Tibial nerve (tissue), 4 donors: ENCODE results near the gene TBL1X. TPM values are rescaled to one million over a fixed set of nuclear protein-coding genes. Genes with fewer than 3 reads are reported as not detected.
"Not testable (repeated sequence)": the region's sequence is repeated elsewhere in the genome, so short reads cannot be mapped to it uniquely, and the experiment has no call there.

Source experiments
- DNase-seq, 2 donors: peaks; one replicate each; pipeline ENCODE4 v3.0.0-alpha.2; 2019; ENCODE audit warnings: low spot score in 2 of 2
- H3K27ac ChIP-seq, 4 donors: fragments of 200-600 bp; sonication (generic) in 3 of 4; one replicate each; pipeline ENCODE4 v1.5.1; 2017 to 2019; ENCODE audit warnings: mild to moderate bottlenecking in 1 of 4
- H3K27me3 ChIP-seq, 2 donors: fragments of 200-600 bp; sonication (generic) in 1 of 2; one replicate each; pipeline versions ENCODE4 v1.5.1 to v1.6.0; 2017 to 2019
- H3K36me3 ChIP-seq, 3 donors: fragments of 200-600 bp; sonication (generic); one replicate each; pipeline ENCODE4 v1.5.1; 2018 to 2019
- H3K4me1 ChIP-seq, 4 donors: fragments of 200-600 bp; sonication (generic) in 3 of 4; one replicate each; pipeline ENCODE4 v1.5.1; 2017 to 2019
- H3K4me3 ChIP-seq, 4 donors: fragments of 200-600 bp; sonication (generic) in 3 of 4; one replicate each; pipeline ENCODE4 v1.5.1; 2017 to 2019; ENCODE audit warnings: mild to moderate bottlenecking in 1 of 4, moderate library complexity in 1 of 4
- H3K9me3 ChIP-seq, 4 donors: fragments of 200-600 bp; sonication (generic) in 3 of 4; one replicate each; pipeline ENCODE4 v1.5.1; 2017 to 2019
- EP300 ChIP-seq, 2 donors: sonication (generic); formaldehyde crosslinking; IDR thresholded peaks; one replicate each; pipeline ENCODE4 v1.6.1; 2017; ENCODE audit warnings: antibody characterized with exemption in 2 of 2, mild to moderate bottlenecking in 1 of 2
- POLR2A ChIP-seq, 2 donors: fragments of 450-650 bp; IDR thresholded peaks; one replicate each; pipeline ENCODE4 v1.6.1; 2017; ENCODE audit warnings: antibody characterized with exemption in 2 of 2, mild to moderate bottlenecking in 2 of 2, moderate library complexity in 2 of 2
- WGBS, 2 donors: methylation state at CpG; one replicate each; pipeline ENCODE4 v1.1.5; 2018; 5-methylcytosine and 5-hydroxymethylcytosine counted together
- total RNA-seq, 4 donors: library from RNA; depleted of rRNA; stranded (reverse); fragments of >200 nt; gene quantifications; one replicate each; pipeline ENCODE4 v1.1.0, GENCODE V29; 2016
- TF ChIP-seq, protein P1 (sequence below), 5 experiments: fragments of 200-600 bp in 3 of 5; fragments of 450-650 bp in 2 of 5; sonication (generic) in 3 of 5; IDR thresholded peaks; one replicate each; pipeline ENCODE4 v1.5.1; 2016 to 2019; ENCODE audit warnings: antibody characterized with exemption in 5 of 5, mild to moderate bottlenecking in 3 of 5, moderate library complexity in 2 of 5

The TBL1X gene
- total RNA-seq, 4 donors from 2014 or later = 12.2 to 25.2 (median 19.5) TPM

DNA sequence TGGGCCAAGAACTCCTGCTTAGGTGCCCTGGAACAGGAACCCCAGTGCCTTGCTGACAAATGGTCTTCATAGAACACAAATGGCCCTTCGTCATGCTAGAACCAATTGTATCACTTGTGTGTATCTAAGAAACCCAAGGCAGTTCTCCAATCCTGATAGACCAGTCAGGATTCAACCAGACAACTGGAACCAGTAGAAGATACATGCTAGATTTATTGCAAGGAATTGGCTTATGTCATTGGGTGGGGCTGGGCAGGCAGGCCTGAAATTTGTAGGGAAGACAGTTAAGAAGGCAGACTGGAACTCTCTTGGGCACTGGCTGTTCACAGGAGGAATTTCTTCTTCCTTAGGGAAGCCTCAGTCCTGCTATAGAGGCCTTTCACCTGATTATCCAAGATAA lies 17.0 kb upstream of the TBL1X start:
- TF ChIP-seq EP300 (IDR thresholded peaks at IDR 0.05) = no peak
- TF ChIP-seq, protein P1, sequence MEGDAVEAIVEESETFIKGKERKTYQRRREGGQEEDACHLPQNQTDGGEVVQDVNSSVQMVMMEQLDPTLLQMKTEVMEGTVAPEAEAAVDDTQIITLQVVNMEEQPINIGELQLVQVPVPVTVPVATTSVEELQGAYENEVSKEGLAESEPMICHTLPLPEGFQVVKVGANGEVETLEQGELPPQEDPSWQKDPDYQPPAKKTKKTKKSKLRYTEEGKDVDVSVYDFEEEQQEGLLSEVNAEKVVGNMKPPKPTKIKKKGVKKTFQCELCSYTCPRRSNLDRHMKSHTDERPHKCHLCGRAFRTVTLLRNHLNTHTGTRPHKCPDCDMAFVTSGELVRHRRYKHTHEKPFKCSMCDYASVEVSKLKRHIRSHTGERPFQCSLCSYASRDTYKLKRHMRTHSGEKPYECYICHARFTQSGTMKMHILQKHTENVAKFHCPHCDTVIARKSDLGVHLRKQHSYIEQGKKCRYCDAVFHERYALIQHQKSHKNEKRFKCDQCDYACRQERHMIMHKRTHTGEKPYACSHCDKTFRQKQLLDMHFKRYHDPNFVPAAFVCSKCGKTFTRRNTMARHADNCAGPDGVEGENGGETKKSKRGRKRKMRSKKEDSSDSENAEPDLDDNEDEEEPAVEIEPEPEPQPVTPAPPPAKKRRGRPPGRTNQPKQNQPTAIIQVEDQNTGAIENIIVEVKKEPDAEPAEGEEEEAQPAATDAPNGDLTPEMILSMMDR (IDR thresholded peaks at IDR 0.05) = no peak
- no peak for TF ChIP-seq POLR2A (IDR thresholded peaks at IDR 0.05)
- DNase-seq = no peak
- H3K36me3 ChIP-seq = no peaks in the 10 kb centered on the region
- no peaks in the 10 kb centered on the region for H3K27me3 ChIP-seq
- H3K4me3 ChIP-seq = no peak overlapping the region
- H3K27ac ChIP-seq = no peak overlapping the region
- H3K4me1 ChIP-seq = no peaks in the 10 kb centered on the region
- no peaks in the 10 kb centered on the region for H3K9me3 ChIP-seq
- WGBS, 2 donors = 79 to 86% methylated on average over 1 of the region's 1 CpG

DNA sequence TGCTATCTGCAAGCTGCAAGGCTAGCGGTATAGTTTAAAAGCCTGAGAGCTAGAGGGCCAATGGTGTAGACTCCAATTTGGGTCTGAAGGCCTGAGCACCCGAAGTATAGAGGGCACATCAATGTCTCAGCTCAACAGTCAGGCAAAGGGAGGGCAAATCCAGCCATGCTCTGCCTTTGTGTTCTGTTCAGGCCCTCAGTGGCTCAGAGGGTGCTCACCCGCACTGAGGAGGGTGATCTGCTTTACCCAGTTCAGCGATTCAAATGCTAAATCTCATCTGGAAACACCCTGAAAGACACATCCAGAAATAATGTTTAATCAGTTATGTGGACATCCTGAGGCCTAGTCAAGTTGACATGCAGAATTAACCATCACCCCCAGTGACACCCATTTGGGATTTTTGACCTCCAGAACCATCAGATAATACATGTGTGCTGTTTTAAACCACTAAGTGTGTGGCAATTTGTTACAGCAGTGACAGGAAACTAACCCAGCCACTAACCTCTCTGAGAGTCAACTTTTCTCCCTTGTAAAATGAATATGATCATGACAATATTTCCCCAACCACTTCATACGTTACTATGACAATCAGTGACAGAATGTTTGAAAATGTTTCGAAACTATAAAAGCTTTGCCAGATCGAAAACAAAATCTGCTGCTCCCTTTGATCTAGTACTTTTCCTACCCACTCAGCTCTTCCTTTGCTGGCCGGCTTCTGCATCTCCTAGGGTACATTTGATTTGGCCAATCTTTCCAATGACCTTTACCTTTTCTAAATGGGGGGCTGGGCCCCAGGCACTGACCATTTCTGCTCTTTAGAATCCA lies 8.4 kb upstream of the TBL1X start:
- TF ChIP-seq EP300 (IDR thresholded peaks at IDR 0.05) = no peak
- TF ChIP-seq, protein P1 (IDR thresholded peaks at IDR 0.05) = no peak
- TF ChIP-seq POLR2A (IDR thresholded peaks at IDR 0.05) = no peak
- no peak for DNase-seq
- no peaks in the 10 kb centered on the region for H3K36me3 ChIP-seq
- no peaks in the 10 kb centered on the region for H3K27me3 ChIP-seq
- H3K4me1 ChIP-seq = no peaks in the 10 kb centered on the region
- H3K4me3 ChIP-seq = no peak overlapping the region
- no peak overlapping the region for H3K27ac ChIP-seq
- 77 to 83% methylated on average over 6 to 8 of the region's 8 CpGs for WGBS, 2 donors
- no peaks in the 10 kb centered on the region for H3K9me3 ChIP-seq

DNA sequence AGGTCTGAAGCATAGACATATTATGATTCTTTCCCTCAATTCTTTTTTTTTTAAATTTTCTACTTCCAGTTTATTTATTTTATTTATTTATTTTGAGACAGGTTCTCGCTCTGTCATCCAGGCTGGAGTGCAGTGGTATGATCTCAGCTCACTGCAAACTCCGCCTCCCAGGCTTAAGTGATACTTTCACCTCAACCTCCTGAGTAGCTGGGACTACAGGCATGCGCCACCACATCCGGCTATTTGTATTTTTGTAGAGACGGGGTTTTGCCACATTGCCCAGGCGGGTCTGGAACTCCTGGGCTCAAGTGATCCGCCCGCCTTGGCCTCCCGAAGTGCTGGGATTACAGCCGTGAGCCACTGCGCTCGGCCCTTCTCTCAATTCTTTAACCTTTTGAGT lies 6.8 kb upstream of the TBL1X start:
- H3K9me3 ChIP-seq, H3K27ac ChIP-seq, H3K4me3 ChIP-seq, H3K4me1 ChIP-seq, H3K36me3 ChIP-seq, H3K27me3 ChIP-seq, DNase-seq: not testable (repeated sequence)
- 90 to 95% methylated on average over 12 of the region's 12 CpGs for WGBS, 2 donors

DNA sequence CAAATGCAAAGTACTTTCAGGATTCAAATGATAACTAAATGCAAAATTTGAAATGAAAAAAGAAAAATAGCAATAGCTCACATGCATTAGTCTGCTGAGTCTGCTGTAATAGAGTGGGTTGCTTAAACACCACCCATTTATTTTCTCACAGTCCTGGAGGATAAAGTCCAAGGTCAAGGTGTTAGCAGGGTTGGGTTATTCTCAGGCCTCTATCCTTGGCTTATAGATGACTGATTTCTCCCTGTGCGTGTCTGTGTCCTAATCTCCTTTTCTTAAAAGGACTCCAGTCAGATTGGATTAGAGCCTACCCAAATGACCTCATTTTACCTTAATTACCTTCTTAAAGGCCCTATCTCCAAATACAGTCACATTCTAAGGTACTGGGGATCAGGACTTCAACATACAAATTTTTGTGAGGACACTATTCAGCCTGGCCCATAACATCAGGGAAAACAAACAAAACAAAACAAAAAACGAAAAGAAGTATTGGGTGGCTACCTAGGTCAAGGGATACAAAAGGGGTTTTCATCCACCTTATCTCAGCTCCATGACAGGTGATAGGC lies 6.3 kb upstream of the TBL1X start:
- H3K4me1 ChIP-seq = peaks cover 0 to 11% (median 2%) of the 10 kb centered on the region in 4 donors
- peaks cover 0 to 1% of the 10 kb centered on the region in 2 donors for H3K27me3 ChIP-seq
- TF ChIP-seq, protein P1 (IDR thresholded peaks at IDR 0.05) = no peak
- TF ChIP-seq POLR2A (IDR thresholded peaks at IDR 0.05) (no peak), EP300 (IDR thresholded peaks at IDR 0.05) (no peak)
- WGBS, 2 donors = 54 to 57% methylated on average over 2 of the region's 2 CpGs
- DNase-seq = no peak
- no peak overlapping the region for H3K4me3 ChIP-seq
- H3K9me3 ChIP-seq = no peaks in the 10 kb centered on the region
- H3K36me3 ChIP-seq = no peaks in the 10 kb centered on the region
- H3K27ac ChIP-seq = no peak overlapping the region

DNA sequence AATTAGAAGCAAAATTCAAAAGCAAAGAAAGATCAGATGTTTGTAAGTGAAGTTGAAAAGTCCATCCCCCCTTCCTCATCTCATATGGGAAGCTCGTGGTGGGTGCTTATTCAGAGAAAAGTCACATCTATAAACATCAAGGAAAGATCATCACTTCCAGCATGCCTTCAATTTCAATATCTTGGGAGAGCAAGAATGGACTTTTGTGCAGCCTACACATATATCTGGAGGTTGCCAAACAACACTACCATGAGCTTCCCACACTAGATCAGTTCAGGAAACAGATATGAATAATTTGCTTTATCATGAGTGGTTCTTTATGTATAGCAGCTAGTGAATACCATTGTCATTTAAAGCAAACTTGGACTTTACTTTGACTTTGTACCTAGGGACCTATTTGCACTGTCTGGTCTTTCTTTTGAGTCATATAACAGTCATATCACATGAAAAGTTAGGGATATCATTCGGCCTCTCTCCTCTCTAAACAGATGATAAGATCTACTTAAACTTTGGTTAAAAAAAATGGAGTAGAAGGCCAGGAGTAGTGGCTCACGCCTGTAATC lies 5.6 kb upstream of the TBL1X start:
- 67 to 75% methylated on average over 3 of the region's 3 CpGs for WGBS, 2 donors
- no peaks in the 10 kb centered on the region for H3K9me3 ChIP-seq
- H3K27ac ChIP-seq = no peak overlapping the region
- H3K4me3 ChIP-seq = no peak overlapping the region
- DNase-seq = no peak
- peaks cover 0 to 17% (median 2%) of the 10 kb centered on the region in 4 donors for H3K4me1 ChIP-seq
- peaks cover 0 to 8% of the 10 kb centered on the region in 2 donors for H3K27me3 ChIP-seq
- H3K36me3 ChIP-seq = no peaks in the 10 kb centered on the region
- TF ChIP-seq EP300 (IDR thresholded peaks at IDR 0.05) = no peak
- TF ChIP-seq, protein P1 (IDR thresholded peaks at IDR 0.05) = no peak
- TF ChIP-seq POLR2A (IDR thresholded peaks at IDR 0.05) = no peak
